WI38 (cell line): ENCODE measurements around the gene PSMA7.
A peak's percentile ranks its signal among the peaks of the same experiment; 100 is the strongest.

ENCODE experiments used
- H3K4me3 ChIP-seq: 2 replicates; pipeline ENCODE4 v1.5.1; 2011; ENCODE audit warnings: low read depth, mild to moderate bottlenecking, control low read depth, low read length
- CTCF ChIP-seq: IDR thresholded peaks from 2 replicates; pipeline ENCODE4 v1.5.1; 2012; ENCODE audit warnings: low read depth, mild to moderate bottlenecking, control low read depth, low read length

PSMA7 gene

GRCh38 chr20:62183426-62184142, 40.4 kb upstream of the PSMA7 start:
- no peak for TF ChIP-seq CTCF
- peak overlapping the region; percentile 96 for H3K4me3 ChIP-seq

- H3K4me3 ChIP-seq, result peak within 1 kb of the TSS; percentile 96
- no peak for TF ChIP-seq CTCF
Measured at GRCh38 chr20:62182469-62183425, 39.6 kb upstream of the PSMA7 start, which contains the start of gene MTG2. Gene MTG2 (plus strand): TSS chr20:62183028. CDS start chr20:62193421, 10,393 bp downstream.

GRCh38 chr20:62181808-62182207, 38.6 kb upstream of the PSMA7 start:
- TF ChIP-seq CTCF, result no peak

GRCh38 chr20:62179162-62179504, 35.9 kb upstream of the PSMA7 start:
- TF ChIP-seq CTCF, result no peak
- H3K4me3 ChIP-seq, result no peak overlapping the region

More at GRCh38 chr20:62181808-62182207, 38.6 kb upstream of the PSMA7 start:
- peak overlapping the region; percentile 96 for H3K4me3 ChIP-seq

GRCh38 chr20:62178316-62179161, 35.3 kb upstream of the PSMA7 start:
- H3K4me3 ChIP-seq, result no peak overlapping the region
- TF ChIP-seq CTCF, result no peak

- no peak for TF ChIP-seq CTCF
Measured at GRCh38 chr20:62177307-62177706, 34.1 kb upstream of the PSMA7 start.

More at GRCh38 chr20:62177307-62177706, 34.1 kb upstream of the PSMA7 start:
- H3K4me3 ChIP-seq, result no peak overlapping the region
